ENCODE data around the gene GRHPR. TPM values are rescaled to one million over a fixed set of nuclear protein-coding genes. Genes with fewer than 3 reads are reported as not detected.
"Not testable (repeated sequence)": the region's sequence is repeated elsewhere in the genome, so short reads cannot be mapped to it uniquely, and the experiment has no call there.

Gene GRHPR
- total and polyA plus RNA-seq, 5 experiments from 2014 or later = 55.0 to 89.3 (median 71.5) TPM

- Mint-ChIP-seq H3K4me3 (no peak overlapping the region), H3K9me3 (no peaks in the 10 kb centered on the region), H3K27ac (peak overlapping the region in 1 of 10 donors; percentile 61), H3K36me3 (peaks cover 0 to 3% (median 0%) of the 10 kb centered on the region in 3 donors), H3K27me3 (peaks cover 0 to 7% (median 2%) of the 10 kb centered on the region in 5 donors), H3K4me1 (peaks cover 0 to 51% (median 0%) of the 10 kb centered on the region in 4 donors)
- POLR2A ChIA-PET = no interaction called here
- ATAC-seq = no peak
- no peak for DNase-seq
These were observed 39.1 kb upstream of the GRHPR start for GRCh38 chr9:37383393-37383792.

GRCh38 chr9:37383876-37384746 is 38.4 kb upstream of the GRHPR start:
- Mint-ChIP-seq H3K36me3 (no peaks in the 10 kb centered on the region), H3K27ac (peak overlapping the region in 1 of 10 donors; percentile 26), H3K4me3 (no peak overlapping the region), H3K9me3 (no peaks in the 10 kb centered on the region), H3K27me3 (peaks cover 0 to 6% (median 2%) of the 10 kb centered on the region in 5 donors), H3K4me1 (peaks cover 0 to 53% (median 0%) of the 10 kb centered on the region in 4 donors)
- ATAC-seq (no peak), DNase-seq (no peak)
- POLR2A ChIA-PET = no interaction called here

DNA sequence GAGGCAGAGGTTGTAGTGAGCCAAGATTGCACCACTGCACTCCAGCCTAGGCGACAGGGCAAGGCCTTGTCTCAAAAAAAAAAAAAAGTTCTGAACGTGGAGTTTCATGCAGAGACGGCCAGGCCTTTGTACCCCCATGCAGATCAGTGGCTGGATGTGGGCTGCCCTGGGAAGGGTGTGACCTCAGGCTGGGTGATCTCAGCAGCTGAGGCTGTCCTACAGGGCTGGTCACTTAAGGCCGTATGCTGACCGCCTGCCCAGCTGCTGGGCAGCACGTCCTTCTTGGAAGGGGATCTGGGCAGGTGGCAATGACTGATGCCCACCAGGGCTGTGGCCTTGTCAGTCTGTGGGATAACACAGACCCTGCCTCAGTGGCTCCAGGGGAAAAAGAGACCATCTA is 37.2 kb upstream of the GRHPR start:
- ATAC-seq (no peak), DNase-seq (no peak)
- Mint-ChIP-seq H3K36me3 (no peaks in the 10 kb centered on the region), H3K9me3 (no peaks in the 10 kb centered on the region), H3K27me3 (peaks cover 0 to 2% (median 0%) of the 10 kb centered on the region in 5 donors), H3K4me3 (no peak overlapping the region), H3K27ac (no peak overlapping the region), H3K4me1 (peaks cover 0 to 51% (median 0%) of the 10 kb centered on the region in 4 donors)
- POLR2A ChIA-PET = interaction anchor here (0.7 kb wide), 1 partner anchor 17 kb away, joined by 3 read pairs; no protein-coding TSS in a partner anchor

DNA sequence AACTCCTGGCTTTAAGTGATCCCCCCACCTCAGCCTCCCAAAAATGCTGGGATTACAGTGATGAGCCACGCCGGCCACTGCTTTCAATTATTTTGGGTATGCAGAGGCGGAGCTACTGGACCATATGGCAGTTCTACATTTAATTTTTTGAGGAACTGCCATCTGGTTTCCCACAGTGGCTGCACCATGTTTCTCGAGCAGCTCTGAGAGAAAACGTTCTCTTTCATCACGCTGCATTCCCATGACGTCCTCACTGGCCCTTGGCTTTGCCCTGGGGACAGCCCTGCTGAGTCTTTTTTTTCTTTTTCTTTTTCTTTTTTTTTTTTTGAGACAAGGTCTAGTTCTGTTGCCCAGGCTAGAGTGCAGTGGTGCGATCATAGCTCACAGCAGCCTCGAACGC is 35.5 kb upstream of the GRHPR start:
- no peaks in the 10 kb centered on the region for H3K27me3 Mint-ChIP-seq
- POLR2A ChIA-PET = no interaction called here
- no peak for ATAC-seq
- no peak overlapping the region for H3K4me3 Mint-ChIP-seq
- peaks cover 0 to 43% (median 0%) of the 10 kb centered on the region in 4 donors for H3K4me1 Mint-ChIP-seq
- no peaks in the 10 kb centered on the region for H3K9me3 Mint-ChIP-seq
- no peaks in the 10 kb centered on the region for H3K36me3 Mint-ChIP-seq
- peak overlapping the region in 1 of 10 donors; percentile 26 for H3K27ac Mint-ChIP-seq
- DNase-seq = no peak

DNA sequence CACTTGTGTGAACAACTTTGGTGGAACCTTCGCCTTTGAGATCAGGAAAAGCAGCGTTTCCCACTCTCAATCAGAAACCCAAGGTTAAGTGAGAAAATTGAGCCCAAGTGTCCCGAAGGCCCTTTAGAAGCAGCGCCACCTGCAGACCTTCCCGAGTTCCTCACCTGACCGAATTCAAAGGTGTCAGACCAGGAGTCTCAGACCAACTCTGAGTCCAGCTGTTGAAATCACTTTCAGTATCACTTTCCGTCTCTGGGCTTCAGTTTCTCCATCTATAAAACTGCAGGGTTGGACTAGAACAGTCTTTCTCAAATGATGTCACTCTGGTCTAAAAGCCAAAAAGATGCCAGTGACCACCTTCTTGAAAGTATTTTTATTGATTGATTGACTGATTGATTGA is 31.7 kb upstream of the GRHPR start:
- no peaks in the 10 kb centered on the region for H3K36me3 Mint-ChIP-seq
- no peak overlapping the region for H3K27ac Mint-ChIP-seq
- ATAC-seq (no peak), DNase-seq (peak in 4 of 10 donors; percentile 8 to 70 (median 10))
- no peak overlapping the region for H3K4me3 Mint-ChIP-seq
- POLR2A ChIA-PET = no interaction called here
- H3K9me3 Mint-ChIP-seq = no peaks in the 10 kb centered on the region
- H3K4me1 Mint-ChIP-seq = peaks cover 0 to 25% (median 0%) of the 10 kb centered on the region in 4 donors
- no peaks in the 10 kb centered on the region for H3K27me3 Mint-ChIP-seq

DNA sequence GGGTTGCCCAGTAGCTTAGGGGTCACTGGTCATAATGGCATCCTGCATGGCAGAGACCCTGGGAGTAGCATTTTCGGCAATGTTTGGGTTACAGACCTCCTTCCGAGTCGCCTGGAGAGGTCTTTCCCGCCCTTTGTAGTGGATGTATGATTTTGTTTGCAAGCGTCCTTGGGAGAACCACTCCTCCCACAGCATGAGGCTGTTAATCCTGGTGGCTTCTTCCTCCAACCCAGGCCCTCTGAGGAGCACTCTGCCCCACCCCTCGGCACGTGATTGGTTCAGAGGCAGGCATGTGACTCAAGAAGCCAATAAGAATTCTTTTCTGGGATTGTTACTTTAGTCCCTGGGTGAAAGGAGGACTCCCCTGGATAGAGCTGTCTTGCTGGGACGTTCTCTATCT is 30.2 kb upstream of the GRHPR start:
- no peaks in the 10 kb centered on the region for H3K9me3 Mint-ChIP-seq
- H3K4me1 Mint-ChIP-seq = peaks cover 0 to 17% (median 0%) of the 10 kb centered on the region in 4 donors
- ATAC-seq = no peak
- H3K27me3 Mint-ChIP-seq = no peaks in the 10 kb centered on the region
- no peak overlapping the region for H3K4me3 Mint-ChIP-seq
- POLR2A ChIA-PET = no interaction called here
- no peaks in the 10 kb centered on the region for H3K36me3 Mint-ChIP-seq
- no peak overlapping the region for H3K27ac Mint-ChIP-seq
- DNase-seq = no peak

DNA sequence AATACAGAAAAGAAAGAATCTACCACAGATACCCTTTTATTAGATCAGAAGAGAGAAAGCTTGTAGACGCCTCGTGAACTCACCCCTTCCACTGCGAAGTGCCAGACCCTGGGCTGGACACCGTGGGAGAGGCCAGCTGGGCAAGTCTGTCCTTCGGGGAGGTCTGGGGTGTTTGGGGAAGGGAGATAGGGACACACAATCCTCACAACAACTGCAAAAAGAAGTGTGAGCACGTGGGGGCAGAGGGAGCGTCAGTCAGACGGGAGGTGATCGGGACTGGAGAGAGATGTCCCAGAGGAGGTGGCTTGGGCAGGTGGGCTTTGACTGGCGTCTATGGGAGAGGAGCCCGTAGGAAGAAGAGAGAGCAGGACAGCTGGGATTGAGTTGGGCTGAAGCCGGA is 27.3 kb upstream of the GRHPR start:
- DNase-seq (no peak), ATAC-seq (no peak)
- Mint-ChIP-seq H3K9me3 (no peaks in the 10 kb centered on the region), H3K27ac (peak overlapping the region in 1 of 10 donors; percentile 72), H3K4me1 (peaks cover 0 to 21% (median 0%) of the 10 kb centered on the region in 4 donors), H3K4me3 (no peak overlapping the region), H3K27me3 (peaks cover 0 to 3% (median 0%) of the 10 kb centered on the region in 5 donors), H3K36me3 (no peaks in the 10 kb centered on the region)
- POLR2A ChIA-PET = no interaction called here

DNA sequence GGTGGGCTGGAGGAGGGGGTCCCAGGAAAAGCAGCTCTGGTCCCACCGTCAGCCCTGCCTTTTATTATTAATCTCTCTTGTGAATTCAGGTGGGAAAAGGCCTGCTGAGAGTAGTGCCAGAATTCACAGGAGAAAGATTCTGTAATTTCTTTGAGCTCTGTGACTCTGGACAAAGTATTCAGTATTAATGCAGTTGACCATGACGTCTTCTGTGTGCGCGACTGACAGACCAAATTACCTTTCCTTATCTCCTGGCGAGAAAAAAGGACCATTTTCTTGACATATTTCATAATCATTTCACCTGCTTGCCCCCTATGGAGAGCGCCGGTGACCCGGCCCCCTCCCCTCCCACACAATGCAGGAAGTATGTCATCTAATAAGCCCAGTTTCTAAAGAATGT is 26.8 kb upstream of the GRHPR start:
- Mint-ChIP-seq H3K36me3 (no peaks in the 10 kb centered on the region), H3K4me1 (peaks cover 0 to 16% (median 0%) of the 10 kb centered on the region in 4 donors), H3K27me3 (peaks cover 0 to 3% (median 0%) of the 10 kb centered on the region in 5 donors), H3K27ac (no peak overlapping the region), H3K4me3 (no peak overlapping the region), H3K9me3 (no peaks in the 10 kb centered on the region)
- POLR2A ChIA-PET = no interaction called here
- ATAC-seq (no peak), DNase-seq (no peak)

DNA sequence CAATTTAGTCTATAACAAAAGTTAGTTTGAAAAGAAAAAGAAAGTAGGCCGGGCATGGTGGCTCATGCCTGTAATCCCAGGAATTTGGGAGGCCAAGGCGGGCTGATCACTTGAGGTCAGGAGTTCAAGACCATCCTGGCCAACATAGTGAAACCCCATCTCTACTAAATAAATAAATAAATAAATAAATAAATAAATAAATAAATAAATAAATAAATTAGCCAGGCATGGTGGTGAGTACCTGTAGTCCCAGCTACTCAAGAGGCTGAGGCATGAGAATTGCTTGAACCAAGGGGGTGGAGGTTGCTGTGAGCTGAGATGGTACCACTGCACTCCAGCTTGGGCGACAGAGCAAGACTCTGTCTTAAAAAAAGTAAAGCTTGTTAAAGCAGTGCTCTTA is 24.5 kb upstream of the GRHPR start:
- H3K4me3 Mint-ChIP-seq, H3K27ac Mint-ChIP-seq, DNase-seq, H3K36me3 Mint-ChIP-seq, ATAC-seq, H3K9me3 Mint-ChIP-seq, H3K27me3 Mint-ChIP-seq, POLR2A ChIA-PET: not testable (repeated sequence)
- peaks cover 0 to 18% (median 0%) of the 10 kb centered on the region in 4 donors for H3K4me1 Mint-ChIP-seq

GRCh38 chr9:37398464-37399025 is 24.0 kb upstream of the GRHPR start:
- peaks cover 0 to 23% (median 0%) of the 10 kb centered on the region in 4 donors for H3K4me1 Mint-ChIP-seq
- no peaks in the 10 kb centered on the region for H3K9me3 Mint-ChIP-seq
- ATAC-seq (no peak), DNase-seq (no peak)
- no peaks in the 10 kb centered on the region for H3K36me3 Mint-ChIP-seq
- H3K27me3 Mint-ChIP-seq = peaks cover 0 to 3% (median 0%) of the 10 kb centered on the region in 5 donors
- no peak overlapping the region for H3K27ac Mint-ChIP-seq
- POLR2A ChIA-PET = no interaction called here
- H3K4me3 Mint-ChIP-seq = no peak overlapping the region

GRCh38 chr9:37399336-37399735 is 23.2 kb upstream of the GRHPR start:
- no peaks in the 10 kb centered on the region for H3K9me3 Mint-ChIP-seq
- H3K4me3 Mint-ChIP-seq = no peak overlapping the region
- no peak for ATAC-seq
- POLR2A ChIA-PET = no interaction called here
- DNase-seq = no peak
- peak overlapping the region in 1 of 10 donors; percentile 4 for H3K27ac Mint-ChIP-seq
- H3K27me3 Mint-ChIP-seq = peaks cover 0 to 3% (median 0%) of the 10 kb centered on the region in 5 donors
- H3K36me3 Mint-ChIP-seq = no peaks in the 10 kb centered on the region
- H3K4me1 Mint-ChIP-seq = peaks cover 0 to 23% (median 0%) of the 10 kb centered on the region in 4 donors

GRCh38 chr9:37404590-37404989 is 17.9 kb upstream of the GRHPR start:
- no peaks in the 10 kb centered on the region for H3K9me3 Mint-ChIP-seq
- DNase-seq = no peak
- peaks cover 0 to 2% (median 0%) of the 10 kb centered on the region in 5 donors for H3K27me3 Mint-ChIP-seq
- POLR2A ChIA-PET = no interaction called here
- H3K27ac Mint-ChIP-seq = no peak overlapping the region
- no peak for ATAC-seq
- peaks cover 0 to 37% (median under 1%) of the 10 kb centered on the region in 4 donors for H3K4me1 Mint-ChIP-seq
- H3K4me3 Mint-ChIP-seq = no peak overlapping the region
- no peaks in the 10 kb centered on the region for H3K36me3 Mint-ChIP-seq

GRCh38 chr9:37405350-37405749 is 17.1 kb upstream of the GRHPR start:
- ATAC-seq (no peak), DNase-seq (no peak)
- Mint-ChIP-seq H3K27ac (no peak overlapping the region), H3K36me3 (no peaks in the 10 kb centered on the region), H3K27me3 (no peaks in the 10 kb centered on the region), H3K9me3 (no peaks in the 10 kb centered on the region), H3K4me1 (peaks cover 0 to 40% (median 2%) of the 10 kb centered on the region in 4 donors), H3K4me3 (no peak overlapping the region)
- POLR2A ChIA-PET = no interaction called here
